ENCODE data around the gene PNPLA2. TPM values are rescaled to one million over a fixed set of nuclear protein-coding genes. Genes with fewer than 3 reads are reported as not detected.
A peak's percentile ranks its signal among the peaks of the same experiment; 100 is the strongest.

The PNPLA2 gene
- total RNA-seq, 1 donor from 2014 or later: 21.5 TPM

GRCh38 chr11:843818-844692 lies 25.3 kb downstream of the PNPLA2 start:
- peak; percentile 93 for DNase-seq (ENCODE audit: low read depth, low spot score)

- peak; percentile 84 for DNase-seq (ENCODE audit: low read depth, low spot score)
These were observed 26.3 kb downstream of the PNPLA2 start for GRCh38 chr11:844693-845644.

DNA sequence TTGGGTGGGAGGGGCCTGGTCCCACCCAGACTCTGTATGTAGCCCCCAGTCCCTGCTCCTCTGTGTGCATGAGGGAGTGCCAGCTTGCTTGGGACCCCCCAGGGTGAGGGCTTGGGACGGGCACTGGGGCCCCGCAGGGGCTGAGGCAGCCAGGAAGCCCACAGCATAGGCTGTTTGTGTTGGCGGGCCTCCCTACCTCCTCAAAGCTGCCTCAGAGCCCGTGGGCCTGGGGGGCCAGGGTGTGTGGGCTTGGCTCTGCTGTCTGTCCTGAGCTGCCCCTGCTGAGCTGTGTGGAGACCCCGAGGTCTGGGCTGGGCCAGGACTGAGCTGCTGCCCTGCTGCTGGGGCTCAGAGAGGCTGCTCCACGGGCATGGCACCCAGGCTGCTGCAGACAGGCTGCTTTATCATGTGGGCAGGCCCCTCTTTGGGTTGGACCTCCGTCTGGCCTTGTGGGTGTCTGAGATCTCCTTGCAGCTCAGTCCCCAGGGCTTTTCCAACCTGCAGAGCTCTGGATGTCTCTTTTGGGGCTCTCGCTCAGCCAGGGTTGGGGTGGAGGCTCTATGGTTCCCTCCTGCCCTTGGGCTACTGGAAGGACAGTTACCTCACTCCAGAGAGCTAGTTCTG lies 27.3 kb downstream of the PNPLA2 start:
- no peak for DNase-seq (ENCODE audit: low read depth, low spot score)

DNA sequence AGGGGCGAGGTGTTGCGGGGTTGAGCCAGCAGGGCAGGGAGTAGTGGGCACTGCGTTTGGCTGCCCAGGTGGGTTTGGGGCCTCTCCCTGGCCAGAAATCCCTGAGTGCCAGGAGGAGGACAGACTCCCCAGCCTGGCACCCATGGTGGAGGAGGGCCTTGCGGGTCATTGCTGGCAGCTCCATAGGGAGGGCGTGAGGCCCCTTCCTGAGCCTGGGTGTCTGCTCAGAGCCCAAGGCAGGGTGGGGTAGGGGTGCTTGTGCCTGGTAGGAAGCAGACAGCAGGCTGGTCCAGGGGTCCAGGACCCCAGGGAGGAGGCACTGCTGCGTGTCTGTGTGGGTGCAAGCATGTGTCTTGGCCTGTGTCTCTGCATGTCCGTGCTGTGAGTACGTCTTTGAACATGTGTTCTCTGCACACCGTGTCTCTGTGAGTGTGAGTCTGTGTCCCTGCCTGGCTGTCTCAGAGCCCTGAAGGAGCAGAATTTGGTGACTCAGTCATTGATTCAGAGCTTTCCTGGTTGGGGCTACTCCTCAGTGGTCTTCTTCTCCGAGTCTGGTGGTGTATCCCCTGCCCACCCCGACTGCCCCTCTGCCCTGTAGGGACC lies 27.9 kb downstream of the PNPLA2 start:
- no peak for DNase-seq (ENCODE audit: low read depth, low spot score)

GRCh38 chr11:847876-848275 lies 29.2 kb downstream of the PNPLA2 start:
- DNase-seq (ENCODE audit: low read depth, low spot score): no peak

DNA sequence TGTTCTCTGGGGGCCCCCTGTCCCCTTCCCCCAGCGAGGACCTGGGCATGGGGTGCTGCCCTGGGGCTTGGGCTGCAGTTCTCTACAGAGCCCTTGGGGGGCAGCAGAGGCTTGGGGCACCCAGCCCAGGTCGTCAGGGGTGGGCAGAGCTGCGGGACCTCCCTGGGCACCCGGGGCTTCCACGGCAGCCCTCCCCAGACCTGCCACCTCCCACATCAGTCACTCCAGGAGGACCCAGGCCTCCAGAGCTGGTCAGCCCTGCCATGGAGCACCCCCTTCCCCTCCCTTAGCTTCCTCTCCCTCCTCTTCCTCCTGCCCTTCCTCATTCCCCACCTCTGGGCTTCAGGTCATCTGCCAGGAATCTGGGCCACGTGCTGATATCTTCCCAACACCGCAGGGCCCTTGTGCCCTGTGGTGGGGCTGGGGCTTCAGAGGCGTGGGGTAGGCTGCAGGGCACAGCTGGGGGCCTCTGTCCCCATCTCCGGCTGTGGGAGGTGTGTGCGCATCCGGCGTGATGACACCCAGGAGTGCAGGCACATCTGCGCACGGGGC lies 29.7 kb downstream of the PNPLA2 start:
- DNase-seq (ENCODE audit: low read depth, low spot score): no peak

DNA sequence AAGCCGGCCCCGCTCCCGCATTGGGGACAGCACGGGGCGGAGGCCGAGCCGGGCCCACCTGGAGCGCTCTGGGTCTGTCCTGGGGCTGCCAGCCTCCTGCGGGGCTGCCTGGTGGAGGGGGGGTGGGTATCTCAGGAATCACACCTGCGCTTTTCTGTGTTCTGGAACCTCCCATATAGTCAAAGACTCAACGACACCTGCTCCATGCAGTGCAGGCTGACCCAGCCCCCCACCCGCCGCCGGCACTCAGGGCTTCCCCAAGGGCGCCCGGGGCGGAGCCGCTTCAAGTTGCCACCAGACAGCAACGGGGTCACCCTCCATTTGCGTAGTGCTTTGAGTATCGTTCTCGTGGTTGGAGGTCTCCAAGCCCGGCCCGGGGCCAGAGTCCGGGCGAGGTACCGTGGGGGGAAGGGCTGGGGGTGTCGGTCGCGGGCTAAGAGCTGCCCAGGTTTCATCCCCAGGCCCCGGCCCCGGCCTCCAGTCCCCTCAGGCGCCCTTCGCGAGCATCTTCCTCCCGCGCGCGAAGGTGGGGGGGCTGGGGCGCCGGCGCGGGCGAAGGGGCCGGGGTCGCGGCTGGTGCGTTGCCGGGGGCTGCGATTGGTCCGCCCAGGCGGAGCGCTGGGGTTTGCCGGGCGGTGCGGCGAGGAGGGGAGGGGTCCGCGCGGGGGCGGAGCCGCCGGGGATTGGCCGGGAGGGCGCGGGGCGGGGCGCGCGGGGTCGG lies 30.6 kb downstream of the PNPLA2 start:
- DNase-seq (ENCODE audit: low read depth, low spot score): no peak

DNA sequence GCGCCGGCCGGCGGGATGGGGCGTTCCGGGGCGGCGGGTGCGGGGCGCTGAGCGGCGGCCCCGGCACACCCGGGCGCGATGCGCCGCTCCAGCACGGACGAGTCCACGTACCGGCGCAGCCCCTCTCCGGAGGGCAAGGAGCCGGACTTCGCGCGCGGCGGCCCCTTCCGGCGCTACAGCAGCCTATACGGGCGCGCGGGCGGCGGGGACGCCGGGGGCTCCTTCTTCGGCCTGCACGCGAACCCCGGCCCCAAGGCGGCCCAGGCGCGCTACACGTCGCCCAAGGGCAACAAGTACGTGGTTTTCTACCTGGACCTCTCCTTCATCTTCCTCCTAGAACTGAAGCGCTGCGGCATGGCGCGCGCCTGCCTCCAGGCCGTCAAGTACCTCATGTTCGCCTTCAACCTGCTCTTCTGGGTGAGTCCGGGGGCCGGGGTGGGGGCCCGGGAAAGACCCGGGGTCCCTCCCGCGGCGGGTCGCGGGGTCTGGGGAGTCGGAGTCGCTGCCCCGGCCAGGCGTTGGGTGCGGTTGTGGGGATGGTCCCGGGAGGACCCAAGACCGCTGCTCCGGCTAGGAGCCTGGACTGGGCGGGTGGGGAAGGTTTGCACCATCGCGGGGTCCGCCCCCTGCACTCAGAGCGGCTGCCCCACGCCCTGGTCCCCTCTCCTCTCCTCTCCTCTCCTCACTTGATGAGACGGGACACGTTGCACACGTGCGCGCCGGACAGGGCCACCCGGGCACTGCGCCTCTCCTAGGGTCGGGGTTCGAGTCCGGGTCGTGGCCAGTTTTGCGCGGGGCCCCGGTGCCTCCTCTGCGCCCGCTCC lies 31.4 kb downstream of the PNPLA2 start:
- no peak for DNase-seq (ENCODE audit: low read depth, low spot score)

DNA sequence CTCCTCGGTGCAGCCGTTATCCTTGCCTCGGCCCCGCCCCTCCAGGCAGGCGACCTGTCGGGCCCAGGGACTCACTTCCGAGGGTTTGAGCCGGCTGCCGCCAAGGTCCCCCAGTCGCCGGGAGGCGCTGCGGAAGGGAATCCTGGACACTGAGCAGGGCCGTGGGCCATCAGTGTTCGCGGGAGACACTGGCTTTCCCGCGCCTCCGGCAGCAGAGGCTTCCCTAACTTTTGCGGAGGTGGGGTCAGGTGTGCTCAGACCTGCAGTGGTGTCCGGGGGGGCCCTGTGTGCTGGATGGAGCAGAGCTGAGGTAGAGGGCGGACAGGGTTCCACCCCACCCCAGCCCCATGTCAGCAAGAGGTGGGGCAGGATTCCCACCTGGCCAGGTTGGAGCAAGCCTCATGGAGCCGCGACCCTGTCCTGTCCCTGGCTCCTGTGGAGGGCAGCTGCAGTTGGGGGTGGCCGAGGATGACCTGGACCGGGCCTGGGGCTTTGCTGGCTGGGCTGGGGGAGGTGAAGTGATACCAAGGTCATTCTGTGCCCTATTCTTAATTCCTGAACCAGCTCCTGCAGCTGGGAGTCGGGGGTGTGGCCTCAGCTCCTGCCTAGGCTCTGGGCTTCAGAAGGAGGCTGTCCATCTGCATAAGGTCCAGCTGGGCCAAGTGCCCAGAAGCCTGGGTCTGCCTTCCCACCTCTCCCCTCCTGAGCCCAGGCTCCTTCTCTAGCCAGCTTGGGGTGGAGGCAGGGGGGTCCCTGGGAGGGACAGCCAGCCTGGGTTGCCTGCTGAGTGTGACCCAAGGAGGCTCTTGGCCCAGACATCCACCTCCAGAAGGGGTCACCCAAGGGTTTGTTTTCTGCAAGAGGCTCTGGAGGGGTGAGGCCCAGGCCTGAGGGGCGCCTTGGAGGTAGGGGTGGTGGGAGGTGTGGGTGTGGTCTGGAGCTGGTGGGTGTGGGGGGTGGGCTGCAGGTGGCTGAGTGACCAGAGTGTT lies 32.4 kb downstream of the PNPLA2 start:
- no peak for DNase-seq (ENCODE audit: low read depth, low spot score)

- no peak for DNase-seq (ENCODE audit: low read depth, low spot score)
These were observed 34.0 kb downstream of the PNPLA2 start for GRCh38 chr11:852762-853161.

DNA sequence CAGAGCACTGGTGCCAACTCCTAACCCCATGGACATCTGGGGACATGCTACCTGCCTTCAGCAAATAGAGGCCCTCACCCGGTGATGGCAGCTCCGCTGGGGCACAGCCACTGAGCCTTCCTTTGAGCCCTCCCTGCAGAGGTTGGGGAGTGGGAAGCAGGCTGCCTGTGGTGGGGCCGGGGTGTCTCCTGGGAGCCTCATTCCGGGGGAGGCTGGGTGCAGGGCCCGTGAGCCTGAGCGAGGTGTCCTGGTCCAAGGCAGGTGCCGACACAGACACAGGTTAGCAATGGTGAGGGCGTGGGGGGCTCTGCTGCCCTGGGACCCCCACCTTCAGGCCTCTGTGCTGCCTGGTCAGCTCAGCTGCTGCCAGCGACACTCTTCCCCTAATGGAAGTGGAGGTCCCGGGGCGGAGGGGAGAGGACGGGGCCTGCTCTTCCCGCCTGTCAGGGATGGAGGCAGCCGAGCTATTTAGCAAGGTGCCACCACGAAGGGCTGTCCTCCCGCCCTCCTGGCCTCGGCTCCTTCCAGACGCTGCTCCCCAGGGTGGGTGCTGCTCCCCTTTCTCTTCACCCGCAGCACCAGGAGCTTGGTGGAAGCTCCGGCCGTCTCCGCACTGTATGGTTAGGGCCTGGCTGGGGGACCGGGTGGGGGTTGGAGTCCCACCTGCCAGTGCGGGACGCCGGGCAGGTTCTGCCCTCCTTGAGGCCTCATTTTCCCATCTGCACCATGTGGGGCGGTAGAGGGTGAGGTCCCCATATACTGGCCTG lies 35.2 kb downstream of the PNPLA2 start:
- no peak for DNase-seq (ENCODE audit: low read depth, low spot score)

DNA sequence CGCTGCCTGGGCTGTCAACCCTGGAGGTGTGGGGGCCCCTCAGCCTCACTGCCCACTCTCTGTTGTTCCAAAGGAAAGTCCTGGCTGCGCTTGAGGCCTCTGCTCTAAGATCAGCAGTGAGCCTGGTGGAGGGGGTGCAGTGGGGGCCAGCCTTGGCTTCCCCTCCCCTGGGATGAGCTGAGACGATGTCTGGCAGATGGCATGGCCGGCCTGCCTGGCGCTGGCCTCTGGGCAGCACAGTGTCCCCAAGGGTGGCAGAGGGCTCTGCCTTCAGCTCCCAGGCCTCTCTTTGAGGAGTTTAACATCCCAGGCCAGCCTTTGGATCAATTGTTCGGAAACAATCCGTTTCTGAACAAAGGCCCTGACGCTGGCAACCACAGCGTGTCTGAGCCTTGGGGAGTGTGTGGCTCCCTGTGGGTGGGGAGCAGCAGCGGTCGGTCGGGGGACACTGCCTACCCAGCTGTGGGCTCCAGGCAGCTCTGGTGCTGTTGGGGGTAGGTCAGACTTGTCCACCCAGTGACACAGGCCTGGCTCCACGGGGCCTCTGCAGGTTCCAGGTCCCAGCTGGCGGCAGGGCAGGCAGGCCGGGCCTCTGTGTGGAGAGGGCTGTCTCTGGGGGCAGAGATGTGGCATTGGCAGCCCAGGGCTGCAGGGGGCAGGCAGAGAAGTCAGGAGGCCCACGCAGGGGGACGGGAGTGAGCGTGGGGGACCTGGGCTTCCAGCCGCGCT lies 36.1 kb downstream of the PNPLA2 start:
- DNase-seq (ENCODE audit: low read depth, low spot score): no peak

DNA sequence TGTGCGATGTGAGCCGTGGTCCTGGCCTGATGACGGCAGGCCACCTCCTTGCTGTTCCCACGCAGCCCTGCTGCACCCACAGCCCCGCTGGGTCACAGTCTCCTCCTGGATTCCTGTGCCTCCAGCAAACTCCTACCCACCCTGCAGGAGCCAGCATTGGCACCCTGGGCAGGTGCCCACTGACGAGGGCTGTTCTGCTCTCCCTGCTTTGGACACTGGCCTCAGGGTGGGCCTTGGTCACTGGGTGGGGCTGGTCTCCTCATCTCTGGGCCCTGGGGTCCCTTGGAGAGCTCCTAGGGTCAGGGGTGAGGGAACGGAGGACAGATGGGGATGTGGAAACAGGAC lies 36.6 kb downstream of the PNPLA2 start:
- DNase-seq (ENCODE audit: low read depth, low spot score): no peak

- no peak for DNase-seq (ENCODE audit: low read depth, low spot score)
These were observed 37.1 kb downstream of the PNPLA2 start for GRCh38 chr11:855796-856195.

GRCh38 chr11:856397-856796 lies 37.7 kb downstream of the PNPLA2 start:
- no peak for DNase-seq (ENCODE audit: low read depth, low spot score)

DNA sequence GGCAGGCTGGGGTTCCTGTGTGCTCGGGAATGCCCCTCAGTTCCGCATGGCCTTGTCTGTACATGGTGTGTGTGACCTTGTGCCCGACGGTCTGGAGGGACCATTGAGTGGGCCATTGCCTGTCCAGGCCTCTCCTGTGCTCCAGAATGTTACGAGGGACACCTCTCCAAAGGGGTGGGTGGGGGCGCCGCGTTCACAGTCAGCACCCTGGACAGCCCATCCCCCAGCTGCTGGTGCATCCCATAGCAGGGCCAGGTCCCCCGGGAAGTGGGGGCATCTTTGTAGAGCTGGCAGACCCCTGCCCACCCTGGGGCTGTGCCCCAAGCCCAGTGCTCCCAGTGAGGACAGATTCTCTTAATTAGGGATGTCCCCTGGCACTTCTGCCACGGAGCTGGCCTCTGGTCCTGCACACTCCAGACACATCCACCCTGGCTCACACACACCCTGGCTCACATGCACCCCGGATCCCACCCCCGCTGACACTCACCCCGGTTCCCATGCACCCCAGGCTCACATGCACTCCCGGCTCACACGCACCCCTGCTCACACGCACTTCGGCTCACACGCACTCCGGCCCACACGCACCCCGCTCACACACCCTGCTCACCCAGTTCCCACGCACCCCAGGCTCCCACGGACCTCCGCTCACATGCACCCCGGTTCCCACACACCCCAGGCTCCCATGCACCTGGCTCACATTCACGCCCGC lies 39.5 kb downstream of the PNPLA2 start:
- no peak for DNase-seq (ENCODE audit: low read depth, low spot score)

Data from pulmonary artery endothelial cell (primary cell).